GM19035 (cell line): ENCODE measurements around the gene CFP.

Source experiments
- ATAC-seq: cut with Tn5 transposase; IDR thresholded peaks from one replicate; pipeline ENCODE4 v1.9.1; 2021; ENCODE audit not compliant: unreplicated experiment

Gene CFP

GRCh38 chrX:47576021-47576898 is 53.5 kb downstream of the CFP start:
- no peak for ATAC-seq

GRCh38 chrX:47574547-47575301 is 55.0 kb downstream of the CFP start:
- ATAC-seq, result no peak

- ATAC-seq, result no peak
Observed at GRCh38 chrX:47574076-47574546, 55.6 kb downstream of the CFP start.

- ATAC-seq, result no peak
Observed at GRCh38 chrX:47573341-47574075, 56.2 kb downstream of the CFP start.
